Right lobe of liver (tissue), 4 donors: ENCODE results near the gene ATOH8.

Source experiments
- POLR2A ChIP-seq: fragments of 450-650 bp; IDR thresholded peaks from one replicate; pipeline ENCODE4 v1.6.1; 2017; ENCODE audit warnings: antibody characterized with exemption, mild to moderate bottlenecking
- TF ChIP-seq, protein P1 (sequence below), 4 donors: fragments of 200-600 bp in 3 of 4; fragments of 450-650 bp in 1 of 4; IDR thresholded peaks; one replicate each; pipeline versions ENCODE4 v1.5.1 to v1.8.0; 2016 to 2022; ENCODE audit warnings: antibody characterized with exemption in 4 of 4, mild to moderate bottlenecking in 2 of 4
- donor health status: DM: no; HTN: no; CAD: no.
- donor health status: DM: no; HTN: no; CAD: no.
- donor health status: DM: no; HTN: yes; CAD: no.

DNA sequence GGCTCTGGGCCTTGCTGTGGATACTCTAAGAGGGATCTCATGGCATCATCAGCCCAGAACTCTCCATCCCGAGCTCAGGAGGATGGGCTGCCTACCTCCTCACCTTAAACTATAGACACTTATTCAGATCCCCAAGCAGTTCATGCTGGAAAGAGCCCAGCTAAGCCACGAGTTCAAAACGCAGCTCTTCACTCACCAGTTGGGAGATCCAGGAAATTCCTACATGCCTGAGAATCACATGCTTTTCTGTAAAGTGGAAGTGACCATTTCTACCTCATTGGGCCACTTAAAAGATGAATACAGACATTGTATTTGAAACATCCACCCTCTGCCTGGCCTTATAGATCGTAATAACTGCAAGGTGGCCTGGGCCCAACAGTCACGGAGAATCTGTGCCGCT, 6.6 kb downstream of the ATOH8 start:
- TF ChIP-seq, protein P1, sequence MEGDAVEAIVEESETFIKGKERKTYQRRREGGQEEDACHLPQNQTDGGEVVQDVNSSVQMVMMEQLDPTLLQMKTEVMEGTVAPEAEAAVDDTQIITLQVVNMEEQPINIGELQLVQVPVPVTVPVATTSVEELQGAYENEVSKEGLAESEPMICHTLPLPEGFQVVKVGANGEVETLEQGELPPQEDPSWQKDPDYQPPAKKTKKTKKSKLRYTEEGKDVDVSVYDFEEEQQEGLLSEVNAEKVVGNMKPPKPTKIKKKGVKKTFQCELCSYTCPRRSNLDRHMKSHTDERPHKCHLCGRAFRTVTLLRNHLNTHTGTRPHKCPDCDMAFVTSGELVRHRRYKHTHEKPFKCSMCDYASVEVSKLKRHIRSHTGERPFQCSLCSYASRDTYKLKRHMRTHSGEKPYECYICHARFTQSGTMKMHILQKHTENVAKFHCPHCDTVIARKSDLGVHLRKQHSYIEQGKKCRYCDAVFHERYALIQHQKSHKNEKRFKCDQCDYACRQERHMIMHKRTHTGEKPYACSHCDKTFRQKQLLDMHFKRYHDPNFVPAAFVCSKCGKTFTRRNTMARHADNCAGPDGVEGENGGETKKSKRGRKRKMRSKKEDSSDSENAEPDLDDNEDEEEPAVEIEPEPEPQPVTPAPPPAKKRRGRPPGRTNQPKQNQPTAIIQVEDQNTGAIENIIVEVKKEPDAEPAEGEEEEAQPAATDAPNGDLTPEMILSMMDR (IDR thresholded peaks at IDR 0.05), result no peak
- no peak for TF ChIP-seq POLR2A
